GM18858 (cell line): ENCODE data around the gene LEKR1.

Experiments
- ATAC-seq: cut with Tn5 transposase; IDR thresholded peaks from one replicate; pipeline ENCODE4 v1.9.1; 2021; ENCODE audit not compliant: unreplicated experiment

The LEKR1 gene

DNA sequence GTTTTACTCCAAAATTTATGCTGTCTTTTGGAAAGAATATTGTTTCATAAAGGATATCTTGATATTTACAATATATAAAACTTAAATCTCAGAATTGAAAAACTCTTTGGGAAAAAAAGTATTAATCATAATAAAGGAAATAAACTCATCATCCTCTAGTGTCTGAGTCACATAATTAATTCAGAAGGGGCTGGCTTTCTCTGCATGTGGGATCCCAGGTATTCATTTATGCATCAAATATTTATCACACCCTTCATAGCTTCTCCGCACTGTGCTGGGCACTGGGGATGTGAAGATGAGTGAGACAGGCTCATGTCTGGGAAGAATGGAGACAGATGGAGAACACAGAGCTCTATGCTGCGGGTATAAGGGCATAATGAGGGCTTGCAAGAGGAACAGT, 268.1 kb downstream of the LEKR1 start:
- no peak for ATAC-seq

DNA sequence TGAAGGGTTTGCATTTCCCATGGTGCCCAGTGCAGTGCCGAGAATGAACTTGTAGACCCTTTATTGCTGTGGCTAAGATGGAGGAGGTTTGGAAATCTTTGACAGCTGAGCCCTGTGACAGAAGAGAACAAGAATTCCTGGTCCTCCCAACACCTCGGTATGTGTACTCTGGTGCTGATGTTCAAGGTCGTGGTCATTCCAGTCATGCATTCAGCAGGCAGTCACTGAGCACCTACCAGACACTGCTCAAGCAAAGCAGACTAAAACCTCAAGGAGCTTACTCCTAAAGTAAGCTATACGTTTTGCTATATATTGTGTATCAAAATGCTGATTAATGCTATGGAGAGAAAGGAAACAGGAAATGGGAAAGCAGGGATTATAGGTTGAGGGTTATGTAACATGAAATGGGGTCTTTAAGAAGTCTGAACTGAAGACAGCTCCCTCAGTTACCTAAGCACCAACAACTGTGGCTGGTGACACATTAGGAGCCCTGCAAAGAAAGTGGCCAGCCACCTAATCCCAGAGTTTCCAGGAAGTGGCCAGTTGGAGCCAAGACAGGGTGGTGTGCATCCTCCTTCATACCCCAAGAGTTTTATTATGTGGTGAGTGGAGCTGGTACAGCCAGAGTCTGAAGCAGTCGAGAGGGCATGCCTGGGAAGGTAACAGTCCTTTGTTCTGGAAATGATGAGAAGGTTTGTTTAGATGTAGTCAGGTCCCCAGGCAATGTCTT, 268.8 kb downstream of the LEKR1 start:
- no peak for ATAC-seq
